Nephron (organoid): ENCODE results near the gene HDAC9.

Experiments used
- H3K27ac Mint-ChIP-seq, 3 experiments: 2 replicates each; pipeline ENCODE4 v1.8.0; 2020; ENCODE audit warnings: mixed read lengths in 3 of 3, mild to moderate bottlenecking in 2 of 3, moderate library complexity in 1 of 3
- H3K27me3 Mint-ChIP-seq: 2 replicates; pipeline ENCODE4 v1.8.0; 2021; ENCODE audit warnings: low read depth, mild to moderate bottlenecking, moderate library complexity, mixed read lengths
- H3K36me3 Mint-ChIP-seq: 2 replicates; pipeline ENCODE4 v1.8.0; 2020; ENCODE audit warnings: low read depth, mixed read lengths
- H3K4me1 Mint-ChIP-seq: 2 replicates; pipeline ENCODE4 v1.8.0; 2020; ENCODE audit warnings: mixed read lengths
- H3K4me3 Mint-ChIP-seq, 3 experiments: 2 replicates each; pipeline ENCODE4 v1.8.0; 2020; ENCODE audit warnings: mild to moderate bottlenecking in 3 of 3, mixed read lengths in 3 of 3, moderate library complexity in 2 of 3
- H3K9me3 Mint-ChIP-seq: 2 replicates; pipeline ENCODE4 v1.8.0; 2020; ENCODE audit warnings: mixed read lengths
- CTCF ChIP-seq, 3 experiments: fragments of 200-600 bp; sonication (generic); IDR thresholded peaks; one replicate each; pipeline ENCODE4 v1.5.0; 2021; ENCODE audit warnings: antibody characterized with exemption in 3 of 3; ENCODE audit not compliant: unreplicated experiment in 3 of 3

Gene HDAC9

DNA sequence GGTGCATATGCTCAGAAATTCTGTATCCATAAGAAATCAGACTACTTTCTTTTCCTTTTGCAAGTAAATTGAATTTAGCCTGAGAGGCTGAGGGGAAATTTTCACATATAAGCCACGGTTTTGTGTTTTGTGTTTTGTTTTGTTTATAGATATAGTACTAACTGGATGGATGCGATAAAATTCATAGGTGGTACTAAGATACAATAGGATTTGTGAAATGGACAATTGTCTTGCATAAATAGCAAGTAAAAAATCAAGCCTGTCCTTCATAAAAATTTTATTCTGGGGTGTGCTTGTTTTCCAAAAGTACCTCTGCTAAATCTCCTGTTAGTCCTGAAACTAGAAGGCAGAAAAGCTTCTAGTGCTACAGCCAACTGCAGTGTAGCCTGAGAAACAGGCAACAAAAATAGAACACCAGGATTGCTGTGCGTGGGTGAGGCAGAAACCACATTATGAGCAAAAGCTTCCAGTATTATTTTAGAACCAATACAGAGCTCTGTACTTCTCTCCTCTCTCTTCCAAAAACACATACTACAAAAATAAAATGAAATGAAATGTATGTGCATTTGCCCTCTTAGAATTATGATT lies 634 bp upstream of the HDAC9 start:
- no peaks in the 10 kb centered on the region for H3K27me3 Mint-ChIP-seq
- no peaks in the 10 kb centered on the region for H3K9me3 Mint-ChIP-seq
- peak overlapping the region; percentile 72 to 85 (median 80) for H3K4me3 Mint-ChIP-seq
- no peak for TF ChIP-seq CTCF (IDR thresholded peaks at IDR 0.05; ENCODE audit: unreplicated experiment in 3 of 3)
- peaks cover 47% of the 10 kb centered on the region for H3K4me1 Mint-ChIP-seq
- no peaks in the 10 kb centered on the region for H3K36me3 Mint-ChIP-seq
- H3K27ac Mint-ChIP-seq: peak overlapping the region; percentile 91 to 93 (median 91)

GRCh38 chr7:18496341-18496700 lies 772 bp downstream of the HDAC9 start:
- Mint-ChIP-seq H3K9me3 (no peaks in the 10 kb centered on the region), H3K4me3 (peak overlapping the region; percentile 72 to 85 (median 80)), H3K4me1 (peaks cover 52% of the 10 kb centered on the region), H3K27ac (peak overlapping the region; percentile 91 to 93 (median 91)), H3K36me3 (no peaks in the 10 kb centered on the region), H3K27me3 (no peaks in the 10 kb centered on the region)
- TF ChIP-seq CTCF (IDR thresholded peaks at IDR 0.05; ENCODE audit: unreplicated experiment in 3 of 3): no peak

- Mint-ChIP-seq H3K4me3 (peak overlapping the region; percentile 30 to 85 (median 80)), H3K9me3 (no peaks in the 10 kb centered on the region), H3K27ac (peak overlapping the region in 1 of 3 experiments; percentile 93), H3K36me3 (no peaks in the 10 kb centered on the region), H3K4me1 (peaks cover 52% of the 10 kb centered on the region), H3K27me3 (no peaks in the 10 kb centered on the region)
- no peak for TF ChIP-seq CTCF (IDR thresholded peaks at IDR 0.05; ENCODE audit: unreplicated experiment in 3 of 3)
Observed at GRCh38 chr7:18497082-18497481, 1.5 kb downstream of the HDAC9 start.

- TF ChIP-seq CTCF (IDR thresholded peaks at IDR 0.05; ENCODE audit: unreplicated experiment in 3 of 3): no peak
- no peaks in the 10 kb centered on the region for H3K36me3 Mint-ChIP-seq
- H3K4me1 Mint-ChIP-seq: peaks cover 52% of the 10 kb centered on the region
- no peak overlapping the region for H3K27ac Mint-ChIP-seq
- no peaks in the 10 kb centered on the region for H3K9me3 Mint-ChIP-seq
- H3K4me3 Mint-ChIP-seq: peak overlapping the region; percentile 40 to 80 (median 53)
- H3K27me3 Mint-ChIP-seq: no peaks in the 10 kb centered on the region
Observed at GRCh38 chr7:18497800-18498199, 2.3 kb downstream of the HDAC9 start.

GRCh38 chr7:18498341-18498740 lies 2.8 kb downstream of the HDAC9 start:
- no peak for TF ChIP-seq CTCF (IDR thresholded peaks at IDR 0.05; ENCODE audit: unreplicated experiment in 3 of 3)
- H3K4me3 Mint-ChIP-seq: peak overlapping the region in 2 of 3 experiments; percentile 27 to 80

More at GRCh38 chr7:18498341-18498740, 2.8 kb downstream of the HDAC9 start:
- Mint-ChIP-seq H3K4me1 (peaks cover 52% of the 10 kb centered on the region), H3K27ac (no peak overlapping the region), H3K36me3 (no peaks in the 10 kb centered on the region), H3K27me3 (no peaks in the 10 kb centered on the region), H3K9me3 (no peaks in the 10 kb centered on the region)
